ENCODE data around the gene ZNF609.

DNA sequence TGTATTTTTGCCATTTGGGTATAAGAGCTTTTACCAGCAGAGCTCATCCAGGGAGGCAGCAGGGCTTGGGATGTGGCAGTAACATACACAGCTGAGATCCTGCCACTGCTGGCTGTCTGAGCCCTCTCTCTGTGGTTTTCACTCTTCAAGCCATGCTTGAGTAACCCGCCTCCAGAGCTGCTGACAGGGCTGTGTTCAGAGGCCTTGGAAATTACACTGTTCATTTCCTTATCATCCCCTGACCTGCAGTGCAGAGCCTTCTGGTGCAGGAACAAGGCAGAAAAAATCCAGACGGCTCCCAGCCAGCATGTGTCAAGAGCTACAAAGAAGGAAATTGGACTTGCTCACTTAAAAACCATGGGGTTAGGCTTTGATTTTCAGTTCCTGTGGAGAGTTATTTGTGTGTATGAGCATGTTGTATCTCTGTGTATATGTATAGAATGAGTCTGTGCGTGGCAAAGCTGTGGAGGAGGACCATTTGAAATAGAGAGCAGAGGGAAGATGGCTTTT is 47.0 kb downstream of the ZNF609 start:
- TF ChIP-seq, protein P1, sequence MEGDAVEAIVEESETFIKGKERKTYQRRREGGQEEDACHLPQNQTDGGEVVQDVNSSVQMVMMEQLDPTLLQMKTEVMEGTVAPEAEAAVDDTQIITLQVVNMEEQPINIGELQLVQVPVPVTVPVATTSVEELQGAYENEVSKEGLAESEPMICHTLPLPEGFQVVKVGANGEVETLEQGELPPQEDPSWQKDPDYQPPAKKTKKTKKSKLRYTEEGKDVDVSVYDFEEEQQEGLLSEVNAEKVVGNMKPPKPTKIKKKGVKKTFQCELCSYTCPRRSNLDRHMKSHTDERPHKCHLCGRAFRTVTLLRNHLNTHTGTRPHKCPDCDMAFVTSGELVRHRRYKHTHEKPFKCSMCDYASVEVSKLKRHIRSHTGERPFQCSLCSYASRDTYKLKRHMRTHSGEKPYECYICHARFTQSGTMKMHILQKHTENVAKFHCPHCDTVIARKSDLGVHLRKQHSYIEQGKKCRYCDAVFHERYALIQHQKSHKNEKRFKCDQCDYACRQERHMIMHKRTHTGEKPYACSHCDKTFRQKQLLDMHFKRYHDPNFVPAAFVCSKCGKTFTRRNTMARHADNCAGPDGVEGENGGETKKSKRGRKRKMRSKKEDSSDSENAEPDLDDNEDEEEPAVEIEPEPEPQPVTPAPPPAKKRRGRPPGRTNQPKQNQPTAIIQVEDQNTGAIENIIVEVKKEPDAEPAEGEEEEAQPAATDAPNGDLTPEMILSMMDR (optimal IDR thresholded peaks at IDR 0.05 in 1 of 3, IDR thresholded peaks at IDR 0.05 in 1 of 3, conservative IDR thresholded peaks at IDR 0.05 in 1 of 3; ENCODE audit: extremely low read depth in 1 of 3, insufficient read depth in 2 of 3, low read length in 3 of 3) = no peak
- no peak for TF ChIP-seq EZH2 (IDR thresholded peaks at IDR 0.05; ENCODE audit: low read length)
